Hematopoietic multipotent progenitor cell treated with erythropoietin and hydrocortisone succinate and interleukin-3 and kit ligand, for 8 days (in vitro differentiated cells): ENCODE data around the gene MAFG.

ENCODE experiments used
- DNase-seq: peaks from one replicate; pipeline ENCODE4 v3.0.0-alpha.2; 2015

The MAFG gene

DNA sequence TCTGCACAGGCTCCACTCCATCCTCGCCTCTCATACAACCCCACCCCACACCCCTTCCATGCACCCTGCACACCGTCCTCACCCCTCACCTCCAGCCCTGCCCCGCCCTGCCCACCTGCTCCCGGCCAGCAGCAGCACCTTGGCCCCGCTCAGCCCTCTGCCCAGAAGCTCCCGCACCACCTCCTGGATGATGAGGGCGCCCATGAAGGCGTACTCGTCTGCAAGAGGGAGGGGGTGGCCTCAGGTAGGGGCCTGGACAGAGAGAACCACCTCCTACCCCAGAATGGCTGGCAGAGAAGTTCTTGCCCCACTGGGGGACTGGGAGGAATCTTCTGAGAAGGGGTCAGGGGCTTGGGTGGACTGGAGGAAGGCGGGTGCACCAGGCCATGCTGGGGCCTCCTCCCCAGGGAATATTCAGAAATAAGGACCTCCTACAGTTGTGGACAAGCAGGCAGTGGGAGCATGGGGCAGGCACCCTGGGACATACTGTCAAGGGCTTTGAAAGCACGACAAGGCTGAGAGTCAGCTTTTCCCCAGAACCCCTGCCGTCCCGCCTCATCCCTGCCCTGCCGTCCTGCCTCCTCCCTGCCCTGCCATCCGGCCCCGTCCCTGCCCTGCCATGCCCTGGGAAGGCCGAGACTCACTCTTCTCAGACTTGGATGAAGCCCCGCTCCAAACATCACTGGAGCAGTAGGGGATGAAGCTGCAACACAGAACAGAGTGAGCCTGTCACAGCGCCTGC lies 30.3 kb upstream of the MAFG start:
- DNase-seq = no peak

DNA sequence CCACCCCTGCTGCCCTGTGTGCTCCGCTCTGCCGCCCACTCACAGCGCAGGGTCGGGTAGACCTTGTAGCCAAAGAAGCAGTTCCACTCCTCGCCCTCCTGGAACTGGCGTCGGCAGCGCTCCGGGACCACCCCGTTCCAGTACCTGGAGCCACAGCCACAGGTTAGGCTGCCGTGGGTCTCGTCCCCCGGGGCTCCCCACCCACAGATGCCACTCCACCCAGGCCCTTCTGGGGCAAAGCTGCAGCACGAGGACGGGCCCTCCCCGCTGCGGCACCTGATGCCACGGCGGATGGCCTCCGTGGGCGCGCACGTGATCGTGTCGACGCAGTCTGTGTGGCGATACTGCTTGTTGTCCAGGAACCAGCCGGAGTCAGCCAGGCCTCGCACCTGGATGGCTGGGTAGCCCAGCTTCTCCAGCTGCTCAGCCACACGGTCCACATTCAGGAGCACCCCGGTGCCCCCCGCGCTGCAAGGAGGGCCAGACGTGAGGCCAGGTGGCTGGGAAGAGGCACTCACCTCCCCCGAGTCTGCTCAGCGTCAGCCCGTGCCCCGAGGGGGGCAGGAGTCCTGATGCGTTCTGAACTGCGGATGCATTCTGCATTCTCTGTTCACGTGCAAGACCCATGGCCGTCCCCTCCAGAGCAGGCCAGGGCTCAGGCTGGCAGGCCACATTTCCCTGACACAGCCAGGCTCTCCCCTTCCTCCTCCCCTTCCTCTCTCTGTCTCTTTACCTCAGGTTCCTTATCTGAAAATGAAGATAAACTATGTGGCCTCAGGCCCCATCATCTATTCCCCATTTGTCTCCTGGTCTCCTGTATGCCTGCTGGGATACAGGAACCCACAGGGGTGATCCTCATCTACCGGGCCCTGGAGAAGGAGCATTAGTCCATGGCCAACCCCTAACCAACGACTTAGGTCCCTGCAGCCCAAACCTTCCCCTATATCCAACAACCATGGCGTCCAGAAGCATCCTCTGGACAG lies 29.4 kb upstream of the MAFG start:
- no peak for DNase-seq

DNA sequence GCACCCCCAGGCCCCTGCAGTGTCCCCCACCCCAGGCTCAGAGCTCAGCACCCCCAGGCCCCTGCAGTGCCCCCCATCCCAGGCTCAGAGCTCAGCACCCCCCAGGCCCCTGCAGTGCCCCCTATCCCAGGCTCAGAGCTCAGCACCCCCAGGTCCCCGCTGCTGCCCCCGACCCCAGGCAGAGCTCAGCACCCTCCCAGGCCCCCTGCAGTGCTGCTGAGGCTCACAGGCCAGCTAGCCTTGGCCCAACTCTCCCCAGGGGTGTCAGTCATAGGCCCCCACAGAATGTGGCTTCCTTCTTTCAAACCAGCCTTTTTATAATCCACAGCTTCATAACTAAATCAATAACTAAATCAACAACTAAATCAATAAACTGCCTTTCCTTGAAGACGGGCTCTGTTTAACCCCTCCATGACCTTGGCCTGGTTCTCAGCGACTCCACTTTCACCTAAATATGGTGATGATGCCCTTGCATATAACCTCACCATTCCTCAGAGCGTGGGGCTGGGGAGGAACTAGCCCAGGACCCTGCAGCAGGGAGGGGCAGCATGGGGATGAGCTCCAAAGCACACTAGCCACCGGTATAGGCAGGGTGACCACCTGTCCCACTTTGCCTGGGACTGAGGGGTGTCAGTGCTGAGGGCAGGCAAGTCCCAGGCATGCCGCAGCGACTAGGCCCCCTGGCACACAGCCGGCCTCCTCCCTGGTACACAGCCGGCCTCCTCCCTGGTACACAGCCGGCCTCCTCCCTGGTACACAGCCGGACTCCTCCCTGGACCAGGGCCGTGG lies 28.4 kb upstream of the MAFG start:
- DNase-seq = no peak

GRCh38 chr17:81955058-81955681 lies 27.6 kb upstream of the MAFG start:
- no peak for DNase-seq

GRCh38 chr17:81954131-81955057 lies 26.9 kb upstream of the MAFG start:
- DNase-seq = no peak

- DNase-seq = peak; percentile 63
Measured at GRCh38 chr17:81953443-81953842, 25.9 kb upstream of the MAFG start.

DNA sequence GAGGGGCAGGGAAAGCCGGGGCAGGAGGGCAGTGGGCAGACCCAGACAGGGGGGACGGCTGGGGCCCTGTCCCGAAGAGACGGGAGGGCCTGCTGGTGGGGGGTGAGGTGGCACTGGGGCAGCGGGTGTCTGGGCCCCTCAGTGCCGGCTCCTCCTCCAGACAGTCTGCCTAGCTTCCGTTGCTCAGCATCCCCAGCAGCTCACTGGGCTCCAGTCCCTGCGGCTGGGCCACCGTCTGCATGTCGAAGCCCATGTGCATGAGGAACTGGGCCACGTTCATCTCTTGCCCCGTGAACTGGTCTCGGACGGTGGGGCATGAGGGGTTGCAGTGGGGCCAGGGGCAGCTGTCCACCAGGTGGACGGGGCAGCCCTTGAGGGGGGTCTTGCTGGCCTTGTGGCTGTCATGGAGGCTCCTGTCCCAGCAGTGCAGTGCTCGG lies 25.3 kb upstream of the MAFG start:
- DNase-seq = no peak

DNA sequence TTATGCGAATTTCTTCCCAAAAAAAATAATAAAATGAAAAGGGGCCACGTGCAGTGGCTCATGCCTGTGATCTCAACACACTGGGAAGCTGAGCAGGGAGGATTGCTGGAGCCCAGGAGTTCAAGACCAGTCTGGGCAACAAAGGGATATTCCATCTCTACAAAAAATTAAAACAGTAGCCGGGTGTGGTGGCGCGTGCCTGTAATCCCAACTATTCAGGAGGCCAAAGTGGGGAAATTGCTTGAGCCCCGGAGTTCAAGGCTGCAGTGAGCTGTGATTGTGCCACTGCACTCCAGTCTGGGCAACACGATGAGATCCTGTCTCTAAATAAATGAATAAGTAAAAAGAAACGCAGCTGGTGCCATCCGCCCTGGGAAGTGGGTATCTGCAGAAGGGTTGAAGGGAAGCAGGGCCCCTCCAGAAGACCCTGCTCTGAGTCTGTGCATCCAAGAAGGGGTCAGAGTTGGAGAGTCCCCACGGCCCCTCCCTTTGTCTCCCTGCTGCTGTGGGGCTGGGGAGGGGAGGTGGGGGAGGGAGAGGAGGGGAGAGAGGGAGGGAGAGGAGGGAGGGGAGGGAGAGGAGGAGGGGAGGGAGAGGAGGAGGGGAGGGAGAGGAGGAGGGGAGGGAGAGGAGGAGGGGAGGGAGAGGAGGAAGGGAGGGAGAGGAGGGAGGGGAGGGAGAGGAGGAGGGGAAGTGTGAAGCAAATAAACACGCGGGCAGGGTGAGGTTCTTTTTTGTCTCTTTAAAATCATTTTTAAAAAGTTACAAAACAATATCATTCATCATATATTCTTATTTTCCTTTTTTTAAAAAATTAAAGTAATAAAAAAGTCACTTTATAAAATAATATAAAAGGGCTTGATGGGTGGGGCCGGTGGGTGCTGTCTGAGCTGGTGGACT lies 24.5 kb upstream of the MAFG start:
- DNase-seq = no peak

DNA sequence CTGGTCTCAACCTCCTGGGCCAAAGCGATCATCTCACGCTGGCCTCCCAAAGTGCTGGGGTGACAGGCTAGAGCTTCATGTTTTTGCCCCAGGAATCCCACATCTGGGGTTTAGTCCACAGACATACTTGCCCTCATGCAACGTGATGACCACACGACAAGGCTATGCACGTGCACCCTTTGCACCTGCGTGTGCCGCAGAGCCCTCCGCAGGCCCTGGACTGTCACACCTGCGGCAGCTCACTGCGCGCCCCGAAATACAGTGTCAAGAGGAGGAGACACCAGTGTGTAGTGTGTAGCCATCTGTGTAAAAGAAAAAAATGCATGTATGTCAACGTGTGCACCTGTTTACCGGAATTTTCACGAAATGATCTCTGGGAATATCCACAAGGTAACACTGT lies 23.0 kb upstream of the MAFG start:
- DNase-seq = no peak

GRCh38 chr17:81948635-81949378 lies 21.3 kb upstream of the MAFG start:
- DNase-seq = no peak

- no peak for DNase-seq
Measured at GRCh38 chr17:81947189-81947588, 19.7 kb upstream of the MAFG start, which contains the start of gene MYADML2. TSS of gene MYADML2 (minus strand) at chr17:81947233. CDS start at chr17:81941741, 5,492 bp downstream.

GRCh38 chr17:81944858-81945257 lies 17.3 kb upstream of the MAFG start:
- DNase-seq = no peak

GRCh38 chr17:81942167-81942553 lies 14.6 kb upstream of the MAFG start:
- DNase-seq = no peak

DNA sequence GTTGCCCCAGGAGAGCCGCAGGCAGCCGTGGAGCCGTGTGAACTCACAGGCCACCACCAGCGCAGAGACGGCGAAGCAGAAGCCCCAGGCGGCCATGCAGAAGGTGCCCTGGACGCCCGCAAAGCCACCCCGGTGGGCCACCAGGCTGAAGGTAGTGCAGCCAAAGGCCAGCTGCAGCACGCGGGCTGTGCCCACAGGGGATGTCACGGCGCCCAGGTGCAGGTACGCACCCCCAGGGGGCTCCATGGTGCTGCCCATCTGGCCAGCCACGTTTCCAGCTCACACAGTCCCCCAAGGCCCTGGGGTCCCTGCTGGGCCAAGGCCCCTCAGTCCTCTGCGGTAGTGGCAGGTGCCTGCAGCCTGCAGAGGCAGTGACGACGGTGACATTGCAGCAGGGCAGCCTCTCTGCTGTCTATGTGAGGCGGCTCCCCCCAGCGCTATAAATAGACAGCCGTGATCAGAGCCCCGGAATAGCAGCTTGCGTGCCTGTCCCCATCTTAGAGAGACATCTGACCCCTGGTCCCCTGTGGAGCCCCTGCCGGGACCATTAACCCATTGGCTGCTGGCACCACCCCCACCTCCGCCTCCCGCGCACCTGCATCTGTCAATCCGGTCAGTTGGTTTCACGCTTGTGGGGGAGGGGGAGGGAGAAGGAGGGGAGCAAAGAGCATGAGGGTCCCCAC lies 14.1 kb upstream of the MAFG start:
- no peak for DNase-seq

DNA sequence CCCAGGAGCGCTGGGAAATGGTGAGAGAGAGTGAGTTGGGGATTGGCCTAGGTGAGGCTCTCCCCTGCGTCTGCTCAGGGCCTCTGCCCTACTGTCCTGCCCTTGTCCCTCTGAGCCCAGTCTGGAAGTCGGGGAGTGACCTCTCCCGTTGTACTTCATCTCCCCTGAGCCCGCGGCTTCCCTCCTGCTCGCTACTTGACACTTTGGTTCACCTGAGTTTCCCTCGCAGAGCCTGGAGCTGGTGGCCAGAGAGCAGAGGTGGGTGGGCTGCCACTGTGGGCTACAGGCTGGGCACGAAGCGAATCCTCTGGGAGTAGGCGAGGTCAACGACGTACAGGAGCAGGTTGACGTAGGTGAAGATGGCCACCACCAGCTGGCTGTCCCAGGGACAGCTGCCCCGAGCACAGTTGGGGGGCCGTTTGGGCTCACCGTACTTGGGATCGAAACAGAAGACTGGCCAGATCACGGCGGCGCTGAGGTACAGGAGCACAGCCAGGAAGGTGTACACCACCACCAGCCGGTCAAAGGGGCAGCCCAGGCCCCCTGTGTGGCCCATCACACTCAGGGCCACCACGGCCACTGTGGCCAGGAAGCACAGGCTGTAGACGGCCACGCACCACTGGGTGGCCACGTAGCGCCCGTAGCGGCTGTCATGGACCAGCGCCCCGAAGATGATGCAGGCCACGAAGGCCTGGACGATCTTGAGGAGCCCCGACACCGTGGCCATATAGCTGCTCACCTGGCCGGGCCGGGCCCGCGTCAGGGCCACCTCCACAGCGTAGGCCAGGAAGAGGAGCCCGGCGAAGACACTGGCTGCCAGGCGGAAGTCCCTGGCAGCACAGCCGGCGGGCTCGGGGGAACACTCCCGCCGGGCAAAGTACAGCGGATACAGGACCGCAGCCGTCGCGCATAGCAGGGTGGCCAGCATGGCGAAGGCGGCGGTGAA lies 13.3 kb upstream of the MAFG start:
- DNase-seq = no peak

DNA sequence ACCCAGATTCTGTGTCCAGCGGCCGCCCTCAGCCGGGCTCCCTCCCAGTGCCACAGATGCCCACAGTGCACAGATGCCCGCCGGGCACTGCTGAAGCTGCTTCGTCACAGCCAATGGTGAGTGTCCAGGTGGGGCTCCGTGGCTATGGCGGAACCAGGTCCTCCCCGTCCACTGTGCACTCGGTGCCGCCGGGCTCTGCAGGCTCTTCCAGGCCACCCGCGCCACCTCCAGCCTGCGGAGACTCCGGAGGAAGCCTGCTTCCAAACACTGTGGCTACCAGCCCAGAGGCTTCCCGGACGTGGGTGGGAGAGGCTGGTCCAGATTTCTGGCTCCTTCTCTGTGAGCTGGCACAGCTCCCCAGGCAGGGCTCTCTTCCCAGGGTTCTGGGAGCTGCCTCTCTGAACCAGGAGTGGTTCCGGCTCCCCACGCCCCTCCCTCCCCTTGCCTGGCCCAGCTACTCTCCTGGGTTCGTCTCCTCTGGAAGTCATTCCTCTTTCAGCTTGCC lies 12.4 kb upstream of the MAFG start:
- no peak for DNase-seq

DNA sequence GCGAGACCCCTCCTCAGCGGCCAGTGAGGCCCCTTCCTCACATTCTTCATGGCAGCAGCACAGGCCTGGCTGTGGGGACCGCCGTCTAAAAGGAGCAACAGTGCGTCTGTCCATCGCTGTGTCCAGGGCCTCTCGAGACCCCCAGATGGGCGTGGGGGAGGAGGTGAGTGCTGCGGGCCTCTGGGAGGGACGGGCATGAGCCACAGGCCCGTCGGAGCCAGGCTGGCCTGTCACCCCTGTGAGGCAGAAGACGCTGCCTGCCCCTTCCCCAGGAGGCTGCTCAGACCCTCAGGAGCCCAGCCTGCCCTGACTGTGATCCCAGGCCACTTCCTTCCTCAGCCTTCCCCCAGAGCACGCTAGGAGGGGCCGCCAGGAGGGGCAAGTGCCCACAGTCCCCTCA lies 11.7 kb upstream of the MAFG start:
- DNase-seq = no peak

DNA sequence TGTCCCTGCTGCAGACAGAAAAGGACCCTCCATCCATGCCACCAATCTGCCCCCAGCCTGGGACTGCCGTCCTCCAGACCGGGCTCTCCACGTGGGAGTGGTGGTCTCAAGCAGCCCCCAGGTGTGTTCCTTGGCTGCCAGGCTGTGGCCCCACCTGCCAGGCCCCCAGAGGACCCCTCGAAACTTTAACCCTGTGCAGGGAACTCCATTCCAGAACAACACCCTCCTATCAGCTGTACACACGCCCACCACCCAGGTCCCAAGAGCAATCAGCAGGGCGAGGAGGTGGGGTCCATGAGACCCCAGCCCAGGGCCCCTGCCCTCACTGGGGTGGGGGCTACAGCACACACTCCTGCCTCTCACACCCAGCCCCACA lies 8.2 kb upstream of the MAFG start:
- DNase-seq = no peak
